SK-N-SH (cell line): Measurements from ENCODE around the gene CSNK2A2. TPM values are rescaled to one million over a fixed set of nuclear protein-coding genes. Genes with fewer than 3 reads are reported as not detected.
A peak's percentile ranks its signal among the peaks of the same experiment; 100 is the strongest.

ENCODE experiments used
- CTCF ChIA-PET: fragments of 300-600, 350-600 bp; formaldehyde crosslinking; extraction: SDS; loops from one replicate; lab custom pipeline; 2021; lab: Yijun Ruan, JAX
- POLR2A ChIA-PET: fragments of 350-600 bp; sonication (Branson Sonifier 250); formaldehyde crosslinking; extraction: SDS; loops from one replicate; lab custom pipeline; 2020; ENCODE audit warnings: antibody characterized with exemption, inconsistent platforms; lab: Yijun Ruan, JAX
- DNase-seq: peaks from one replicate; pipeline ENCODE4 v3.0.0; 2012
- H2AFZ ChIP-seq: fragments of 200-600 bp; sonication (generic); 2 replicates; pipeline ENCODE4 v1.8.1; 2016; ENCODE audit warnings: antibody characterized with exemption, mild to moderate bottlenecking, low read depth
- H3F3A ChIP-seq: fragments of 200-600 bp; sonication (generic); replicated peaks from 2 replicates; pipeline ENCODE3; 2016; ENCODE audit warnings: antibody characterized with exemption, mild to moderate bottlenecking; ENCODE audit not compliant: insufficient read depth
- H3K27ac ChIP-seq, 2 experiments: fragments of 200-500 bp in 1 of 2; fragments of 200-600 bp in 1 of 2; sonication (Bioruptor generic) in 1 of 2; sonication (generic), shearing (Covaris generic) in 1 of 2; 2 replicates each; pipeline versions ENCODE4 v1.5.1 to v1.6.1; 2014 to 2016; ENCODE audit warnings: low read depth in 2 of 2, inconsistent platforms in 1 of 2, low read length in 1 of 2, mild to moderate bottlenecking in 1 of 2, mixed read lengths in 1 of 2
- H3K27me3 ChIP-seq: fragments of 200-600 bp; sonication (generic), shearing (Covaris generic); 2 replicates; pipeline ENCODE4 v1.6.1; 2016; ENCODE audit warnings: mixed run types; ENCODE audit not compliant: insufficient read depth
- H3K36me3 ChIP-seq, 2 experiments: fragments of 200-500 bp in 1 of 2; fragments of 200-600 bp in 1 of 2; sonication (Bioruptor generic) in 1 of 2; sonication (generic) in 1 of 2; replicated peaks in 1 of 2; 2 replicates each; pipeline versions ENCODE3 to v1.5.1; 2014 to 2016; ENCODE audit warnings: low read length in 1 of 2, mild to moderate bottlenecking in 1 of 2; ENCODE audit not compliant: insufficient read depth in 2 of 2, control insufficient read depth in 1 of 2
- H3K4me1 ChIP-seq, 2 experiments: fragments of 200-500 bp in 1 of 2; fragments of 200-600 bp in 1 of 2; sonication (Bioruptor generic) in 1 of 2; sonication (generic), shearing (Covaris generic) in 1 of 2; 2 replicates each; pipeline versions ENCODE4 v1.5.1 to v1.6.1; 2014 to 2016; ENCODE audit warnings: low read depth in 1 of 2, low read length in 1 of 2, mixed run types in 1 of 2; ENCODE audit not compliant: insufficient read depth in 2 of 2, control insufficient read depth in 1 of 2
- H3K4me2 ChIP-seq: fragments of 200-600 bp; sonication (generic), shearing (Covaris generic); 2 replicates; pipeline ENCODE4 v1.6.1; 2017; ENCODE audit warnings: mixed run types
- H3K4me3 ChIP-seq, 2 experiments: fragments of 200-500 bp in 1 of 2; fragments of 200-600 bp in 1 of 2; sonication (Bioruptor generic) in 1 of 2; sonication (generic), shearing (Covaris generic) in 1 of 2; 2 replicates each; pipeline versions ENCODE4 v1.5.1 to v1.8.1; 2014 to 2016; ENCODE audit warnings: low read depth in 2 of 2, inconsistent platforms in 1 of 2, low read length in 1 of 2, mild to moderate bottlenecking in 1 of 2, mixed read lengths in 1 of 2, moderate library complexity in 1 of 2
- H3K79me2 ChIP-seq: fragments of 200-600 bp; sonication (generic); 2 replicates; pipeline ENCODE4 v1.8.1; 2017; ENCODE audit warnings: mild to moderate bottlenecking; ENCODE audit not compliant: insufficient read depth
- H3K9ac ChIP-seq: fragments of 200-600 bp; sonication (generic); 2 replicates; pipeline ENCODE4 v1.6.1; 2017; ENCODE audit warnings: mixed run types
- H3K9me2 ChIP-seq: fragments of 200-600 bp; sonication (generic); 2 replicates; pipeline ENCODE4 v1.6.1; 2017; ENCODE audit warnings: mixed run types
- H3K9me3 ChIP-seq: fragments of 200-600 bp; sonication (generic); 2 replicates; pipeline ENCODE4 v1.6.1; 2017; ENCODE audit warnings: mixed run types, mild to moderate bottlenecking, moderate library complexity
- H4K20me1 ChIP-seq: fragments of 200-600 bp; sonication (generic); 2 replicates; pipeline ENCODE4 v1.6.1; 2017; ENCODE audit warnings: mild to moderate bottlenecking, mixed run types; ENCODE audit not compliant: insufficient read depth
- FOSL2 ChIP-seq: IDR thresholded peaks from 2 replicates; pipeline ENCODE4 v1.4.0; 2012; ENCODE audit warnings: low read depth, mild to moderate bottlenecking, moderate library complexity, borderline replicate concordance
- MAX ChIP-seq: IDR thresholded peaks from 2 replicates; pipeline ENCODE4 v1.4.0; 2012; ENCODE audit warnings: low read depth
- TCF12 ChIP-seq: IDR thresholded peaks from 2 replicates; pipeline ENCODE4 v1.4.0; 2012
- USF1 ChIP-seq: IDR thresholded peaks from 2 replicates; pipeline ENCODE4 v1.4.0; 2012; ENCODE audit warnings: low read depth, borderline replicate concordance
- ZBTB33 ChIP-seq: IDR thresholded peaks from 2 replicates; pipeline ENCODE4 v1.4.0; 2012; ENCODE audit warnings: low read depth, borderline replicate concordance
- WGBS: methylation state at CpG from one replicate; pipeline ENCODE4 v1.1.6; 2017; ENCODE audit warnings: low lambda C conversion rate; 5-methylcytosine and 5-hydroxymethylcytosine counted together
- polyA plus RNA-seq, 3 experiments: library from polyadenylated mRNA; depleted of rRNA; stranded (reverse); fragments of >200 nt; gene quantifications; 2 replicates each; pipeline ENCODE4 v1.2.3, GENCODE V29; 2012

The CSNK2A2 gene
- polyA plus RNA-seq, 1 of the 3 experiments (the other 2 are of a cell fraction) = 25.8 TPM

GRCh38 chr16:58226790-58227189, 28.9 kb upstream of the CSNK2A2 start (continued):
- no peak for TF ChIP-seq ZBTB33

GRCh38 chr16:58225965-58226602, 28.2 kb upstream of the CSNK2A2 start:
- H2AFZ ChIP-seq = no peak overlapping the region
- DNase-seq = no peak
- H3K4me1 ChIP-seq = no peaks in the 10 kb centered on the region
- no peak overlapping the region for H3K4me2 ChIP-seq
- ChIA-PET POLR2A (no interaction called here), CTCF (no interaction called here)
- WGBS = 51% methylated on average over 8 of the region's 8 CpGs
- H3K36me3 ChIP-seq = no peaks in the 10 kb centered on the region
- no peak overlapping the region for H3K4me3 ChIP-seq
- H3K9me3 ChIP-seq = no peaks in the 10 kb centered on the region
- TF ChIP-seq USF1 = peak; percentile 50; the same call in 1 of the 2 replicates
- no peak for TF ChIP-seq TCF12
- TF ChIP-seq, all 33 proteins: peak for 1
- Histone ChIP-seq H3K27ac (no peak overlapping the region), H3K27me3 (no peaks in the 10 kb centered on the region), H3F3A (no peaks in the 10 kb centered on the region), H3K9ac (no peak overlapping the region), H4K20me1 (no peaks in the 10 kb centered on the region), H3K79me2 (no peaks in the 10 kb centered on the region), H3K9me2 (no peaks in the 10 kb centered on the region)

- no peak for DNase-seq
- no peaks in the 10 kb centered on the region for H3K9me3 ChIP-seq
- H3K4me2 ChIP-seq = no peak overlapping the region
- H3K9ac ChIP-seq = no peak overlapping the region
- no peak overlapping the region for H2AFZ ChIP-seq
- H3K27ac ChIP-seq = no peak overlapping the region
- WGBS = 71% methylated on average over 7 of the region's 7 CpGs
- H3K36me3 ChIP-seq = no peaks in the 10 kb centered on the region
- no peaks in the 10 kb centered on the region for H4K20me1 ChIP-seq
- CTCF ChIA-PET = interaction anchor here (1.2 kb wide), 1 partner anchor 114 kb away, joined by 3 read pairs; no protein-coding TSS in a partner anchor
- no peaks in the 10 kb centered on the region for H3F3A ChIP-seq
- H3K4me1 ChIP-seq = no peaks in the 10 kb centered on the region
- POLR2A ChIA-PET = no interaction called here
- TF ChIP-seq FOSL2 = no peak
- TF ChIP-seq MAX = no peak
- H3K9me2 ChIP-seq = no peaks in the 10 kb centered on the region
- H3K27me3 ChIP-seq = no peaks in the 10 kb centered on the region; the same call in 1 of the 2 replicates
- no peak overlapping the region for H3K4me3 ChIP-seq
- H3K79me2 ChIP-seq = no peaks in the 10 kb centered on the region
These were observed 24.8 kb upstream of the CSNK2A2 start for GRCh38 chr16:58222532-58223316.
